Thyroid gland (tissue), 4 donors: ENCODE results near the gene MCAM.

Experiments
- POLR2A ChIP-seq, 2 donors: fragments of 450-650 bp; IDR thresholded peaks; one replicate each; pipeline ENCODE4 v1.6.1; 2017; ENCODE audit warnings: antibody characterized with exemption in 2 of 2, mild to moderate bottlenecking in 2 of 2, moderate library complexity in 1 of 2
- TF ChIP-seq, protein P1 (sequence below), 6 experiments: fragments of 200-600 bp in 3 of 6; fragments of 450-650 bp in 3 of 6; sonication (generic) in 3 of 6; IDR thresholded peaks; one replicate each; pipeline ENCODE4 v1.5.1; 2016 to 2019; ENCODE audit warnings: antibody characterized with exemption in 6 of 6, mild to moderate bottlenecking in 2 of 6, inconsistent platforms in 1 of 6, moderate library complexity in 1 of 6

DNA sequence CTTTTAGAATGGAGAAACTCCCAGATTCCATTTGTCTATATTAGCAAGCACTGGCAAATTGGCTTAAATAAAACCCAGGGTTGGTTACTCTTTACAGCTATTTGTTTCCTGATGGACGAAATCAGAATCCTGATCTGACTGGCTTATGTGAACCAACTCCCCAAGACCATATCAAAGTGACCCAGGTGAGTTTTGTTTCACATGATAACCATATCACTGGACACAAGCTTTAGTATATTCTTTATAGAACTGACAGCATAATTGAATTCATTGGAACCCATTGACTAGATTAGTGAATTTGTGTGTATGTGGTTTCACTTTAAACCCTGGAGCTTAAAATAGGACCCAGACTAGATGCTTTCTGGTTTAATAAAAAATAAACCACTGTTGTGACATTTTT is 39.3 kb downstream of the MCAM start:
- TF ChIP-seq POLR2A (IDR thresholded peaks at IDR 0.05): no peak
- TF ChIP-seq, protein P1, sequence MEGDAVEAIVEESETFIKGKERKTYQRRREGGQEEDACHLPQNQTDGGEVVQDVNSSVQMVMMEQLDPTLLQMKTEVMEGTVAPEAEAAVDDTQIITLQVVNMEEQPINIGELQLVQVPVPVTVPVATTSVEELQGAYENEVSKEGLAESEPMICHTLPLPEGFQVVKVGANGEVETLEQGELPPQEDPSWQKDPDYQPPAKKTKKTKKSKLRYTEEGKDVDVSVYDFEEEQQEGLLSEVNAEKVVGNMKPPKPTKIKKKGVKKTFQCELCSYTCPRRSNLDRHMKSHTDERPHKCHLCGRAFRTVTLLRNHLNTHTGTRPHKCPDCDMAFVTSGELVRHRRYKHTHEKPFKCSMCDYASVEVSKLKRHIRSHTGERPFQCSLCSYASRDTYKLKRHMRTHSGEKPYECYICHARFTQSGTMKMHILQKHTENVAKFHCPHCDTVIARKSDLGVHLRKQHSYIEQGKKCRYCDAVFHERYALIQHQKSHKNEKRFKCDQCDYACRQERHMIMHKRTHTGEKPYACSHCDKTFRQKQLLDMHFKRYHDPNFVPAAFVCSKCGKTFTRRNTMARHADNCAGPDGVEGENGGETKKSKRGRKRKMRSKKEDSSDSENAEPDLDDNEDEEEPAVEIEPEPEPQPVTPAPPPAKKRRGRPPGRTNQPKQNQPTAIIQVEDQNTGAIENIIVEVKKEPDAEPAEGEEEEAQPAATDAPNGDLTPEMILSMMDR (IDR thresholded peaks at IDR 0.05): no peak
